ENCODE results near the gene UCHL3.

DNA sequence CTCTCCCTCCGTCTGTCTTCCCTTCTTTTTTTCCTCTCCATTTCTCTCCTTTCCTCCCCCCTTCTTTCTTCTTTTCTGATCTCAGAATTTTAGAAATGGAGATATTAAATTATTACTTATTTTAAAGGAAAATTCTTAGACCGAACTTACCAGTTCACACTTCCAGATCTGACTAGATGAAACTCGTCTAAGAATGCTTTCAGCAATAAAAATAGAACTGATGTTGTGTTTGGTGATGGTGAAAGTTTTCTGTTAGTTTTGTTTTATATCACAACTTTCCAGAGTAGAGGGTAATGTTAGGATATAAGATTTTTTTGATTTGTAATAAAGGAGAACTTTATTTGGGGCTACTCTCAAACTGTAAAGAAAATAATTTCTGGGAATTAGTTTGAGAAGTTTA lies 29.9 kb downstream of the UCHL3 start:
- TF ChIP-seq, protein P1, sequence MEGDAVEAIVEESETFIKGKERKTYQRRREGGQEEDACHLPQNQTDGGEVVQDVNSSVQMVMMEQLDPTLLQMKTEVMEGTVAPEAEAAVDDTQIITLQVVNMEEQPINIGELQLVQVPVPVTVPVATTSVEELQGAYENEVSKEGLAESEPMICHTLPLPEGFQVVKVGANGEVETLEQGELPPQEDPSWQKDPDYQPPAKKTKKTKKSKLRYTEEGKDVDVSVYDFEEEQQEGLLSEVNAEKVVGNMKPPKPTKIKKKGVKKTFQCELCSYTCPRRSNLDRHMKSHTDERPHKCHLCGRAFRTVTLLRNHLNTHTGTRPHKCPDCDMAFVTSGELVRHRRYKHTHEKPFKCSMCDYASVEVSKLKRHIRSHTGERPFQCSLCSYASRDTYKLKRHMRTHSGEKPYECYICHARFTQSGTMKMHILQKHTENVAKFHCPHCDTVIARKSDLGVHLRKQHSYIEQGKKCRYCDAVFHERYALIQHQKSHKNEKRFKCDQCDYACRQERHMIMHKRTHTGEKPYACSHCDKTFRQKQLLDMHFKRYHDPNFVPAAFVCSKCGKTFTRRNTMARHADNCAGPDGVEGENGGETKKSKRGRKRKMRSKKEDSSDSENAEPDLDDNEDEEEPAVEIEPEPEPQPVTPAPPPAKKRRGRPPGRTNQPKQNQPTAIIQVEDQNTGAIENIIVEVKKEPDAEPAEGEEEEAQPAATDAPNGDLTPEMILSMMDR (IDR thresholded peaks at IDR 0.05), result no peak
- no peak for TF ChIP-seq EP300 (IDR thresholded peaks at IDR 0.05)
- no peak for TF ChIP-seq POLR2A (IDR thresholded peaks at IDR 0.05)
- TF ChIP-seq POLR2AphosphoS5 (IDR thresholded peaks at IDR 0.05), result no peak

Measured in suprapubic skin (tissue), 4 donors.